HFFc6 (cell line): ENCODE measurements around the gene PANX3. TPM values are rescaled to one million over a fixed set of nuclear protein-coding genes. Genes with fewer than 3 reads are reported as not detected.
"Not testable (repeated sequence)": the region's sequence is repeated elsewhere in the genome, so short reads cannot be mapped to it uniquely, and the experiment has no call there.

ENCODE experiments used
- DNase-seq: peaks from one replicate; pipeline ENCODE4 v3.0.0-alpha.2; 2018
- H3K27ac Mint-ChIP-seq: 2 replicates; pipeline ENCODE4 v1.8.0; 2020; ENCODE audit warnings: mild to moderate bottlenecking, mixed read lengths
- H3K27me3 Mint-ChIP-seq: 2 replicates; pipeline ENCODE4 v1.8.0; 2021; ENCODE audit warnings: mild to moderate bottlenecking, moderate library complexity, mixed read lengths; ENCODE audit not compliant: insufficient read depth
- H3K36me3 Mint-ChIP-seq: 2 replicates; pipeline ENCODE4 v1.8.0; 2021; ENCODE audit warnings: low read depth, mixed read lengths
- H3K4me1 Mint-ChIP-seq: 2 replicates; pipeline ENCODE4 v1.8.0; 2020; ENCODE audit warnings: low read depth, mixed read lengths
- H3K4me3 Mint-ChIP-seq: 2 replicates; pipeline ENCODE4 v1.8.0; 2020; ENCODE audit warnings: mild to moderate bottlenecking, moderate library complexity, mixed read lengths
- H3K9me3 Mint-ChIP-seq: 2 replicates; pipeline ENCODE4 v1.8.0; 2020; ENCODE audit warnings: mild to moderate bottlenecking, mixed read lengths
- total RNA-seq, 6 experiments: library from RNA; stranded (reverse); fragmentation: NEBNext Ultra II Directional; extraction: Animal tissue kit (Norgen Biotek cat#: 25700); gene quantifications; 2 replicates in 1 of 6; 3 replicates in 5 of 6; pipeline ENCODE4 v1.2.3, GENCODE V29; 2021
- TF ChIP-seq, protein P1 (sequence below): fragments of 200-600 bp; sonication (generic); IDR thresholded peaks from 2 replicates; pipeline ENCODE4 v1.5.0; 2021; ENCODE audit warnings: antibody characterized with exemption, mild to moderate bottlenecking

The PANX3 gene
- total RNA-seq, 6 experiments from 2014 or later = not detected

DNA sequence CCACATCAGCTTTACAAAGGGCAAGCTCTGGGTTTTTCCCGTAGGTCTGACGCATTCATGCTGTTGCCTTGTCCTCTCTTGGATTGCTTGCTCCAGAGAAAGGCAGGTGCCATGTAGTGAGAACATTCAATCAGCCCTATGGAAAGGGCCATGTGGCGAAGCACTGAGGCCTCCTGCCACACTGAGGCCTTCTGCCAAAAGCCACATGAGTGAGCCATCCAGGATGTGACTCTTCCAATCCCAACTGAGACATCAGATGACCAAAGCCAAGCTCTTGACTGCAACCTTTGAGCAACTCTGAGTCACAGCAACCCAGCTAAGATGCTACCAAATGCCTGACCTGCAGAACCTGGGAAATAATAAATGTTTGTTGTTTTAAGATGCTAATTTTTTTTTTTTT, 9.0 kb upstream of the PANX3 start:
- Mint-ChIP-seq H3K27ac (peak overlapping the region; percentile 14; the same call in 1 of the 2 replicates), H3K27me3 (peaks cover 3% of the 10 kb centered on the region), H3K4me1 (peaks cover 28% of the 10 kb centered on the region), H3K9me3 (no peaks in the 10 kb centered on the region), H3K36me3 (no peaks in the 10 kb centered on the region), H3K4me3 (no peak overlapping the region)
- TF ChIP-seq, protein P1, sequence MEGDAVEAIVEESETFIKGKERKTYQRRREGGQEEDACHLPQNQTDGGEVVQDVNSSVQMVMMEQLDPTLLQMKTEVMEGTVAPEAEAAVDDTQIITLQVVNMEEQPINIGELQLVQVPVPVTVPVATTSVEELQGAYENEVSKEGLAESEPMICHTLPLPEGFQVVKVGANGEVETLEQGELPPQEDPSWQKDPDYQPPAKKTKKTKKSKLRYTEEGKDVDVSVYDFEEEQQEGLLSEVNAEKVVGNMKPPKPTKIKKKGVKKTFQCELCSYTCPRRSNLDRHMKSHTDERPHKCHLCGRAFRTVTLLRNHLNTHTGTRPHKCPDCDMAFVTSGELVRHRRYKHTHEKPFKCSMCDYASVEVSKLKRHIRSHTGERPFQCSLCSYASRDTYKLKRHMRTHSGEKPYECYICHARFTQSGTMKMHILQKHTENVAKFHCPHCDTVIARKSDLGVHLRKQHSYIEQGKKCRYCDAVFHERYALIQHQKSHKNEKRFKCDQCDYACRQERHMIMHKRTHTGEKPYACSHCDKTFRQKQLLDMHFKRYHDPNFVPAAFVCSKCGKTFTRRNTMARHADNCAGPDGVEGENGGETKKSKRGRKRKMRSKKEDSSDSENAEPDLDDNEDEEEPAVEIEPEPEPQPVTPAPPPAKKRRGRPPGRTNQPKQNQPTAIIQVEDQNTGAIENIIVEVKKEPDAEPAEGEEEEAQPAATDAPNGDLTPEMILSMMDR = no peak
- DNase-seq = peak; percentile 73

DNA sequence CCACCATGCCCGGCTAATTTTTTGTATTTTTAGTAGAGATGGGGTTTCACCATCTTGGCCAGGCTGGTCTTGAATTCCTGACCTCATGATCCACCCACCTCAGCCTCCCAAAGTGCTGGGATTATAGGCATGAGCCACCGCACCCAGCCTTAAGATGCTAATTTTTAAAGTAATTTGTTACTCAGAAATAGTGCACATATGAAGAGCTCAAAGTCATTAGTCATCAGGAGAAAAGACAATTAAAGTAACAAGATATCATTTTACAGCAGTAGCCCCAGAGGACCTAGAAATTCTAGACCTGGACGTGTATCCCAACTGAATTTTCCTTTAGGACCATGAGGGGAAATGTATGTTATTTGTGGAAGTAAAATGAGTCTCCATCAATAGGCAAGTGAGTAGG, 8.5 kb upstream of the PANX3 start:
- H3K9me3 Mint-ChIP-seq, DNase-seq: not testable (repeated sequence)

DNA sequence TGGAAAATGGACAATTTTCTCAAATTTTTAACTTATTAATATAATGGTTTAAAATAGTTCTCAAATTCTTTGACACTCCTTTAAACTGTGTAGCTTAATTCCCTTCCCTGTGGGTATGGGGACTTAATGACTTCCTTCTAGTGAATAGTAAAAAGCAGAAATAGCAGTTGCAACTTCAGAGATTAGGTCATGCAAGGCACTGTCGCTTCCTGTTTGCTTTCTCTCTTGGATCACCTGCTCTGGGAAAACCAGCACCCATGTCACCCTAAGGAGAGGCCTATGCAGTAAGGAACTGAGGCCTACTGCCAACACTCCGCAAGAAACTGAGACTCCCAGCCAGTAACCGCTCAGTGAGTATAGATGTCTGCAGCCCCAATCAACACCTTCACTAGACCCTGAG, 5.5 kb upstream of the PANX3 start:
- Mint-ChIP-seq H3K4me1 (peaks cover 25% of the 10 kb centered on the region), H3K27ac (no peak overlapping the region), H3K9me3 (no peaks in the 10 kb centered on the region), H3K4me3 (no peak overlapping the region), H3K36me3 (no peaks in the 10 kb centered on the region), H3K27me3 (no peaks in the 10 kb centered on the region)
- TF ChIP-seq, protein P1 = no peak
- no peak for DNase-seq

More for the DNA sequence above, 8.5 kb upstream of the PANX3 start:
- not testable (repeated sequence) for H3K27ac Mint-ChIP-seq, H3K27me3 Mint-ChIP-seq, H3K4me3 Mint-ChIP-seq, H3K36me3 Mint-ChIP-seq
- peaks cover 28% of the 10 kb centered on the region for H3K4me1 Mint-ChIP-seq

DNA sequence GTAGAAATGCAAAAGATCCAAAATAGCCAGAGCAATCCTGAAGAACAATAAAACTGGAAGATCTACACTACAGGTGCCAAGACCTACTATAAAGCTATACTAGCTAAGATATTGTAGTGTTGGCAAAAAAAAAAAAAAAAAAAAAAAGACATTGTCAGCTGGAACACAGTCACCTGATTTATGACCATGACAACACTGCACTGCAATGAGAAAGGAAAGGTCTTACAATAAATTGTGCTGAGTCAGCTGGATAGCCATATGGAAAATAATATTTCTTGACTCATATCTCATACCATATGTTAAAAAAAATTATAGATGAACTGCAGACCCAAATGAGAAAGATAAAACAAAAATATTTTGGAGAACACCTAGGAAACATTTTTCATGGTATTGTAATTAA, 3.1 kb upstream of the PANX3 start:
- Mint-ChIP-seq H3K27me3 (peaks cover 3% of the 10 kb centered on the region), H3K27ac (no peak overlapping the region), H3K9me3 (no peaks in the 10 kb centered on the region), H3K36me3 (no peaks in the 10 kb centered on the region), H3K4me1 (peaks cover under 1% of the 10 kb centered on the region; the same call in 1 of the 2 replicates), H3K4me3 (no peak overlapping the region)
- no peak for DNase-seq
- TF ChIP-seq, protein P1 = no peak

DNA sequence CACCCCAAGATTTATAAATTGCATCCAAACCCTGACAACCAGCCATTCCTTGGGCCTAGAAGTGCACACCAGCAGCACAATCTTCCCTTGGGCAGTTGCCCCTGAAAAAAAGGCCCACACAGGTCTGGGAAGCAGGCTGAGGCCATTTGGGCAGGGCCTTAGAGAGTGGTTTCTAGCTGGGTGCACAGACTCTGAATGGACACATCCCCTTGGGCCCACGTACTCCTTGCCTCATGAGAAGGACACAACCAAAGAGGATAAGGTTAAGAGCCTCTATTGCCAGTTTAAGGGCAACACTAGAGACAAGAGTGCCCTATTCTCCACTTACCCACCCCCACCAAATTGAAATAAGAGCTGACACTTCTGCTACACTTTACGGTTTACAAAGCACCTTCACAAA, 933 bp upstream of the PANX3 start:
- Mint-ChIP-seq H3K9me3 (no peaks in the 10 kb centered on the region), H3K36me3 (no peaks in the 10 kb centered on the region), H3K27me3 (peaks cover 8% of the 10 kb centered on the region), H3K27ac (no peak overlapping the region), H3K4me3 (no peak overlapping the region), H3K4me1 (no peaks in the 10 kb centered on the region)
- DNase-seq = no peak
- TF ChIP-seq, protein P1 = no peak

DNA sequence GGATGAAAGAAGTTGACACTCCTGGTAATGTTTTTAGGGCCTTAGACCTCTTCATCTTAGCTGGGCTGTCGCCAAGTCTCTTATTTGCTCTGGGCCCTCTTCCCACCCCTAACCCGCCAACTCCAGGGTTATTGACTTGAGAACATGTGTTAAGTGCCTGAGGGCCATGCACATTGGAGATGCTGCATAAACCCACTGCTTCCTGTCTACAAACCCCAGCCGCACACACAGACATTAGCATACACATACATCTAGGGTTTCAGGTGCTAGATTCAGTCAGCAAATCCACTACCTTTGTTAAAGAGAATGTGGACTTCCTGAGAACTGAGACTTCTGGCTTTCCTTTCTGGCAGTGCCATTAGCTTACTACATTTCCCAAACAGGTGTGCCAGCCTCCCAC, 817 bp downstream of the PANX3 start:
- no peak overlapping the region for H3K27ac Mint-ChIP-seq
- no peak for DNase-seq

More for the DNA sequence above, 817 bp downstream of the PANX3 start:
- TF ChIP-seq, protein P1 = no peak
- H3K4me3 Mint-ChIP-seq = no peak overlapping the region
- peaks cover 13% of the 10 kb centered on the region for H3K27me3 Mint-ChIP-seq
- H3K36me3 Mint-ChIP-seq = no peaks in the 10 kb centered on the region
- no peaks in the 10 kb centered on the region for H3K9me3 Mint-ChIP-seq
- no peaks in the 10 kb centered on the region for H3K4me1 Mint-ChIP-seq
